AG04449 (cell line): ENCODE data around the gene PNKD.

Source experiments
- CTCF ChIA-PET: fragments of 350-600 bp; formaldehyde crosslinking; extraction: SDS; loops from one replicate; lab custom pipeline; 2021; ENCODE audit warnings: antibody characterized with exemption; lab: Yijun Ruan, JAX
- POLR2A ChIA-PET: fragments of 400-600, 350-600 bp; formaldehyde crosslinking; extraction: SDS; loops from one replicate; lab custom pipeline; 2020; ENCODE audit warnings: antibody characterized with exemption, inconsistent platforms; lab: Yijun Ruan, JAX
- DNase-seq: peaks from one replicate; pipeline ENCODE4 v3.0.0-alpha.2; 2010; ENCODE audit warnings: low read depth, low spot score
- H3K4me3 ChIP-seq: 2 replicates; pipeline ENCODE4 v1.5.1; 2011; ENCODE audit warnings: low read depth, mild to moderate bottlenecking, control low read depth, low read length
- TF ChIP-seq, protein P1 (sequence below): IDR thresholded peaks from one replicate; pipeline ENCODE4 v1.5.1; 2011; ENCODE audit warnings: mild to moderate bottlenecking, moderate library complexity, low read length, control low read depth, inconsistent platforms; ENCODE audit not compliant: insufficient read depth; ENCODE audit errors: missing control alignments

PNKD gene

DNA sequence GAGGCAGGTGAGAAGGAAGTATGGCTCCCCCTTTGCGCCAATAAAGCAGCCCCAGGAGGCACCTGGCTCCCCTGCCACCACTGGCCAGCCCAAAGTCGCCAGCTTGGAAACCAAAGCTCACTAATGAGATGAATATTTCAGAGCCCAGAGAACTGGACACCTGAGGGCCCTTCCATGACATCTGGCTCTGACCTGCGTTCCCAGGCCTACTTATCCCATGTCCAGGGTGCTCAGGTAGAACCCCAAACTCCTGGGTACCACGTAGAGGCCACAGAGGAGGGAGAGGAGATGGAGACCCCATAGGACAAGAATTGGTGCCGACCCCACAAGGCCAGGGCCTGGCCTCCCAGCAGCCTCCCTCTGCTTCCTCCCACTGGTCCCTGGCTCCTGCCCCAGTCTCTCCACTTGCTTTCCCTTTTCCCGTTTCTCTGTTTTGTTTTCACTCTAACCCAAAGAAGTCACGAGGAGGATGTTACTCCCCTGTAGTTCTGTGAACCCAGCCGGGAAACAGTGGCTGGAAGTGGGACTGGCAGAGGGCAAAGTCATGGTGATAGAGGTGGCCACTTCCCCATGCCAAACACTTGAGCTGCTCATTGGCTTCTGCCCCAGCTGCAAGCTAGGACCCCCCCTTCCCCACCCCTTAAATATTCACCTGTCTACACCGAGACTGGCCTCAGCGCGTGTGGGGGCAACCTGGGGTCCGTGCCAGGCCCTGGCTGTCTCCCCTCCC lies 21.2 kb downstream of the PNKD start:
- DNase-seq: no peak
- peak overlapping the region; percentile 85 for H3K4me3 ChIP-seq
- TF ChIP-seq, protein P1, sequence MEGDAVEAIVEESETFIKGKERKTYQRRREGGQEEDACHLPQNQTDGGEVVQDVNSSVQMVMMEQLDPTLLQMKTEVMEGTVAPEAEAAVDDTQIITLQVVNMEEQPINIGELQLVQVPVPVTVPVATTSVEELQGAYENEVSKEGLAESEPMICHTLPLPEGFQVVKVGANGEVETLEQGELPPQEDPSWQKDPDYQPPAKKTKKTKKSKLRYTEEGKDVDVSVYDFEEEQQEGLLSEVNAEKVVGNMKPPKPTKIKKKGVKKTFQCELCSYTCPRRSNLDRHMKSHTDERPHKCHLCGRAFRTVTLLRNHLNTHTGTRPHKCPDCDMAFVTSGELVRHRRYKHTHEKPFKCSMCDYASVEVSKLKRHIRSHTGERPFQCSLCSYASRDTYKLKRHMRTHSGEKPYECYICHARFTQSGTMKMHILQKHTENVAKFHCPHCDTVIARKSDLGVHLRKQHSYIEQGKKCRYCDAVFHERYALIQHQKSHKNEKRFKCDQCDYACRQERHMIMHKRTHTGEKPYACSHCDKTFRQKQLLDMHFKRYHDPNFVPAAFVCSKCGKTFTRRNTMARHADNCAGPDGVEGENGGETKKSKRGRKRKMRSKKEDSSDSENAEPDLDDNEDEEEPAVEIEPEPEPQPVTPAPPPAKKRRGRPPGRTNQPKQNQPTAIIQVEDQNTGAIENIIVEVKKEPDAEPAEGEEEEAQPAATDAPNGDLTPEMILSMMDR: no peak
- POLR2A ChIA-PET: interaction anchor here (0.6 kb wide), 1 partner anchor 22 kb away, joined by 3 read pairs; the partner anchor contains the start of genes AAMP and PNKD
- CTCF ChIA-PET: interaction anchor here (1.3 to 11.8 kb wide), 12 partner anchors 8 to 396 kb away, joined by 3 to 118 read pairs (median 6); partner anchors contain the start of genes AAMP, CATIP and PNKD

DNA sequence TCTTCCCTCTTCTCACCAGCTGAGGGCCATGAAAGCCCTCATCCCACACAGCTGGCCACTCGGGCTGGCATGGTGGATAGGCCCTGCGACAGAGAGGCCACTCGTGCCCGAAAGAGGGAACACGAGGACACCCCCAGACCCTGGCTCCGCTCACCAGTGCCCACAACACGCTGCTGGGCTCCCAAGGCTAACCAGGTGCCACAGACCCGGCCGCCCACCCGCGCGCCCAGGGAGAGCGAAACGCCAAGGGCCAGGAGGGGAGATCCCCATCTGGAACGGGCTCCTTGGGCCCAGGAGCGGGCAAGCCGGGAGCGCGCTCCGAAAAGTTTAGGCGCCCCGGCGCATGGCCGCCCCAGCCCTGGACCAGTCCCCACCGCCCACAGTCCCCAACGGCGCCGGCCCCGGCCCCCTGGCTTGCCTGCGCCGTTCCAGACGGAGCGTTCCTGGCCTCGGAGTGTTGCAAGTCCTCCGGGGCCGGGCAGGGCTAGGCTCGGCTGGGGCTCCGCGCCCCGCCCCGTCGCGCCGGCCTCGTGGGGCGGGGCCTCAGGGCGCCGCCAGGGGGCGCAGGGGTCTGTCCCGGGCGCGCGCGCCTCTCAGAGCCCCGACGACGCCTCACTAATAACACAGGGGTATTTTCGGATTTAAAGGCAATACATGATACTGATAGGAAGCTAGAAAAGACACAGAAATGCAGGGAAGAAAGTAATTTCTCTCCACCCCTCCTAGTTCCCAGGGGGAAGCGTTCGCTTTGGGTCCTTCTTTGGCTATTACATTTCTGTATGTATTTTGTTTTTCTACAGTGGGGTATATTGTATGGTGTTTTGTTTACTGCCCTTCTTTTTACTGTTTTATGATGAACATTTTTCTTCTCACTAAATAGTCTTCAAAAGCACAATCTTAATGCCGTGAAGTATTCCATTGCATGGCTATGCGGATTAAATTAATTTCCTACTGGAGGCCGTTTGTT lies 22.0 kb downstream of the PNKD start, which contains the start of gene TMBIM1:
TSS of gene TMBIM1 (minus strand) at position 456 of the 967 bp plus-strand sequence. CDS start 10,362 bp downstream, outside the sequence.
- POLR2A ChIA-PET: interaction anchor here (0.6 kb wide), 1 partner anchor 22 kb away, joined by 3 read pairs; the partner anchor contains the start of genes AAMP and PNKD
- peak within 1 kb of the TSS; percentile 85 for H3K4me3 ChIP-seq
- DNase-seq: no peak
- TF ChIP-seq, protein P1: peak; percentile 64
- CTCF ChIA-PET: interaction anchor here (0.6 to 11.8 kb wide), 43 partner anchors 9 to 396 kb away, joined by 3 to 118 read pairs (median 4); partner anchors contain the start of genes AAMP, CATIP and PNKD

DNA sequence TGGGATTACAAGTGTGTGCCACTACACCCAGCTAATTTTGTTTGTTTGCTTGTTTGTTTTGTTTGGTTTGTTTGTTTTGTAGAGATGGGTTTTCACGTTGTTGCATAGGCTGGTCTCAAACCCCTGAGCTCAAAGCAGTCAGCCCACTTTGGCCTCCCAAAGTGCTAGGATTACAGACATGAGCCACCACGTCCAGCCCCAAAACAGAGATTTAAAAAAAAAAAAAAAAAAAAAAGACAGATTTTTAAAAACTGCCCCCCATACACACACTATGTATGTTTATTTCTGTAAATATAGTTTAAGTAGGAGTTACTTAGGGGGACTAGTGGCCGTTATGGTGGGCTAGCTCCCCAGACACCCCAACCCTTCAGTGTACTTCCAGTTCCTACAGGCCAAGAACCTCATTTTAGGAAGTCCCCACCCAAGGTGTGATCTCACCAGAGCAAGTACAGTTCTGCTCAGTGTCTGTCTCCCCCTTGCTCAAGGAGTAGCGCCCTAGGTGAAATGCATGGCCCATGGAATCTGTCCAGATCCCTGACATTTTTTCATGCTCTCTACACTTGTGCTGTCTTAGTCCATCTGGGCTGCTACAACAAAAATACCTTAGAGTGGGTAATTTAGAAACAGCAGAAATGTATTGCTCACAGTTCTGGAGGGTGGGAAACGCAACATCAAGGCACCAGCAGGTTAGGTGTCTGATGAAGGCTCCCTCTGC lies 23.6 kb downstream of the PNKD start:
- ChIA-PET CTCF (interaction anchor here (0.8 to 11.8 kb wide), 10 partner anchors 11 to 110 kb away, joined by 3 to 118 read pairs (median 10); partner anchors contain the start of genes AAMP, CATIP and PNKD), POLR2A (no interaction called here)
- DNase-seq: no peak
- TF ChIP-seq, protein P1: no peak
- no peak overlapping the region for H3K4me3 ChIP-seq

DNA sequence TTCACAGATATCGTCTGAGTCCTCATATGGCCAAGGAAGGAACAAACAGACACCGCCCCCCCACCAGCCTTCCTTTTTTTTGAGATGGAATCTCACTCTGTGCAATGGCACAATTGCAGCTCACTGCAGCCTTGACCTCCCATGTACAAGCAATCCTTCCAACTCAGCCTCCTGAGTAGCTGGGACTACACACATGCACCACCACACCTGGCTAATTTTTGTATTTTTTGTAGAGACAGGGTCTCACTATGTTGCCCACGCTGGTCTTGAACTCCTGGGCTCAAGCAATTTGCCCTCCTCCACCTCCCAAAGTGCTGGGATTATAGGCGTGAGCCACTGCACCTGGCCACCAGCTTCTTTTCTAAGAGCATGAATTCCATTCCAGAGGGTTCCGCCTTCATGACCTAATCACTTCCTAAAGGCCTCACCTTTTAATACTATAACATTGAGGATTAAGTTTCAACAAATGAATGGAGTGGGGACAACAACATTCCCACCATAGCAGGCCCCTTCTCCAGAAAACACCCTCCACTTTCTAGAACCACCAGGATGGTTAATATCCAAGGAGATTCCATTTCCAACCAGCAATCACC lies 24.2 kb downstream of the PNKD start:
- TF ChIP-seq, protein P1: no peak
- DNase-seq: no peak
- ChIA-PET POLR2A (no interaction called here), CTCF (interaction anchor here (0.8 to 11.8 kb wide), 9 partner anchors 8 to 353 kb away, joined by 3 to 118 read pairs (median 9); partner anchors contain the start of genes AAMP, CATIP and PNKD)
- no peak overlapping the region for H3K4me3 ChIP-seq

DNA sequence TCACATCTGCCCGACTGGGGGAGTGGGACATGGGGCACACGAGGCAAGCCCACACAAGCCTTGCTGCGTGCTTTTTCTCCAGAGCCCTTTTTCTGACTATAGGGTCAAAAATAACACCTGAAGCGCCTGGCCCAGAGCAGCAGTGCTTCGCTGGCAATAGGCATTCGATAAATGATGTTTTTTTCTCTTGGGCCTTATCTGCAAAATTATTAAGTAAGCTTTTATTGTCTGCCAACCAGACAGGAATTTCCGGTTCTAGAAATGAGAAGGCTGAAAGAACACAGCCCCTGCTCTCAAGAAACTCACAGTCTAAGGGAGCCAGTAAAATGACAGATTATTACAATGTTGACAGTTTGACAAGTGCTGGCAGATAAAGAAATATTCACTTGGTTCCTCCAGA lies 24.7 kb downstream of the PNKD start:
- no peak overlapping the region for H3K4me3 ChIP-seq
- ChIA-PET CTCF (interaction anchor here (0.8 to 11.8 kb wide), 9 partner anchors 8 to 353 kb away, joined by 3 to 118 read pairs (median 8); partner anchors contain the start of genes AAMP, CATIP and PNKD), POLR2A (interaction anchor here (0.9 kb wide), 1 partner anchor 8 kb away, joined by 3 read pairs; no protein-coding TSS in a partner anchor)
- DNase-seq: no peak
- TF ChIP-seq, protein P1: no peak
